Spleen (tissue), 7 donors: ENCODE data around the gene ZNF292.

Experiments
- POLR2AphosphoS5 ChIP-seq, 3 donors: sonication (generic); formaldehyde crosslinking; IDR thresholded peaks; one replicate each; pipeline ENCODE4 v1.5.1; 2017; ENCODE audit warnings: antibody characterized with exemption in 3 of 3
- TF ChIP-seq, protein P1 (sequence below), 11 experiments: fragments of 200-600 bp in 7 of 11; fragments of 450-650 bp in 4 of 11; sonication (generic) in 4 of 11; IDR thresholded peaks in 8 of 11; conservative IDR thresholded peaks in 3 of 11; 1 replicate in 7 of 11; 2 replicates in 4 of 11; pipeline versions ENCODE4 v1.4.0 to v1.8.0; 2016 to 2021; ENCODE audit warnings: antibody characterized with exemption in 11 of 11, inconsistent platforms in 4 of 11, mild to moderate bottlenecking in 1 of 11
- donor health status: DM: no; HTN: no; CAD: no; lungs with moderate emphysema.
- donor health status: DM: no; HTN: no; CAD: no.
- donor health status: DM: no; HTN: no; CAD: no.

DNA sequence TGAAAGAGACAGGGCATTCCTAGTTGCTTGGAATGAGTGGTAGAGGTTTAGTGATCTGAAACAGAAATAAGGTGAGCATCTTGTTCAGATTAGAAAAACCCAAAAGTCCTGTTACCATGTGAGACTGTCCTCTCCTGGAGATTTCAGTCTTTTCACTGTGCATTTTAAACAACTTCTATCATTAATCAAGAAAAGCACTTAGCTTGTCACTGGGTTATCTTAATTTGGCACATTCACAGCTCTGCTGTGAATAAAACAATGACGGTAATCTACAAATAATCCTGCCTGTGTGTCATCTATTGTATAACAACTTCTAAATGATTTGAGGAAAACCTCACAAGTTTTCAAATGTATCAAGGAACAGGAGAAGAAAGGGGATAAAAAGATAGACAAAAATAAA lies 157.5 kb downstream of the ZNF292 start:
- TF ChIP-seq, protein P1, sequence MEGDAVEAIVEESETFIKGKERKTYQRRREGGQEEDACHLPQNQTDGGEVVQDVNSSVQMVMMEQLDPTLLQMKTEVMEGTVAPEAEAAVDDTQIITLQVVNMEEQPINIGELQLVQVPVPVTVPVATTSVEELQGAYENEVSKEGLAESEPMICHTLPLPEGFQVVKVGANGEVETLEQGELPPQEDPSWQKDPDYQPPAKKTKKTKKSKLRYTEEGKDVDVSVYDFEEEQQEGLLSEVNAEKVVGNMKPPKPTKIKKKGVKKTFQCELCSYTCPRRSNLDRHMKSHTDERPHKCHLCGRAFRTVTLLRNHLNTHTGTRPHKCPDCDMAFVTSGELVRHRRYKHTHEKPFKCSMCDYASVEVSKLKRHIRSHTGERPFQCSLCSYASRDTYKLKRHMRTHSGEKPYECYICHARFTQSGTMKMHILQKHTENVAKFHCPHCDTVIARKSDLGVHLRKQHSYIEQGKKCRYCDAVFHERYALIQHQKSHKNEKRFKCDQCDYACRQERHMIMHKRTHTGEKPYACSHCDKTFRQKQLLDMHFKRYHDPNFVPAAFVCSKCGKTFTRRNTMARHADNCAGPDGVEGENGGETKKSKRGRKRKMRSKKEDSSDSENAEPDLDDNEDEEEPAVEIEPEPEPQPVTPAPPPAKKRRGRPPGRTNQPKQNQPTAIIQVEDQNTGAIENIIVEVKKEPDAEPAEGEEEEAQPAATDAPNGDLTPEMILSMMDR (IDR thresholded peaks at IDR 0.05 in 8 of 11, conservative IDR thresholded peaks at IDR 0.05 in 3 of 11), result no peak
- TF ChIP-seq POLR2AphosphoS5 (IDR thresholded peaks at IDR 0.05), result no peak
